ENCODE data around the gene VPS13C. TPM values are rescaled to one million over a fixed set of nuclear protein-coding genes. Genes with fewer than 3 reads are reported as not detected.

VPS13C gene
- total and polyA plus RNA-seq, 2 donors (not counting 1 experiment from before 2014, with no cell fraction given), result 40.0 to 236 TPM

GRCh38 chr15:61809216-61809615 lies 251.0 kb downstream of the VPS13C start:
- Mint-ChIP-seq H3K4me3 (no peak overlapping the region), H3K4me1 (no peaks in the 10 kb centered on the region)
- WGBS (ENCODE audit: insufficient coverage), result 93% methylated on average over 6 of the region's 7 CpGs

More at GRCh38 chr15:61809216-61809615, 251.0 kb downstream of the VPS13C start:
- Histone ChIP-seq H2AFZ (ENCODE audit: insufficient read depth, low read depth, low read length, poor library complexity, severe bottlenecking) (no peak overlapping the region), H3K4me1 (ENCODE audit: control insufficient read depth in 2 of 2, insufficient read depth in 2 of 2, low read length in 2 of 2) (no peaks in the 10 kb centered on the region), H3K4me3 (ENCODE audit: control extremely low read depth in 1 of 5, extremely low read depth in 1 of 5, insufficient read depth in 1 of 5, low read depth in 2 of 5, low read length in 4 of 5) (no peak overlapping the region), H3K36me3 (replicated peaks in 1 of 2; ENCODE audit: control extremely low read depth in 1 of 2, control insufficient read depth in 1 of 2, extremely low read depth in 1 of 2, insufficient read depth in 2 of 2, low read length in 1 of 2) (no peaks in the 10 kb centered on the region), H3K9ac (ENCODE audit: low read length) (no peak overlapping the region), H3K9me3 (ENCODE audit: control extremely low read depth in 1 of 3, control insufficient read depth in 2 of 3, insufficient read depth in 1 of 3, low read length in 2 of 3) (no peaks in the 10 kb centered on the region), H4K20me1 (ENCODE audit: control insufficient read depth, insufficient read depth, low read length, poor library complexity, severe bottlenecking) (no peaks in the 10 kb centered on the region), H3K27me3 (replicated peaks in 1 of 4; ENCODE audit: control extremely low read depth in 1 of 4, control insufficient read depth in 3 of 4, insufficient read depth in 4 of 4, low read length in 3 of 4) (peaks cover 0 to 4% (median 0%) of the 10 kb centered on the region in 4 experiments), H3K79me2 (ENCODE audit: control insufficient read depth, insufficient read depth, low read length) (no peaks in the 10 kb centered on the region), H3K27ac (ENCODE audit: low read length in 2 of 2) (no peak overlapping the region), H3K4me2 (replicated peaks; ENCODE audit: low read depth, low read length, poor library complexity, severe bottlenecking) (no peak overlapping the region)
- intact Hi-C loops (cut with micrococcal nuclease), result no loop called here
- POLR2A ChIA-PET, result no interaction called here
- H3K9me3 Mint-ChIP-seq (ENCODE audit: insufficient read depth), result no peaks in the 10 kb centered on the region
- H3K27ac Mint-ChIP-seq, result no peak overlapping the region
- ATAC-seq (ENCODE audit: low read depth) (no peak), DNase-seq (no peak)
- CTCF ChIA-PET, result no interaction called here
- TF ChIP-seq EZH2 (IDR thresholded peaks at IDR 0.05; ENCODE audit: borderline replicate concordance, insufficient read depth, low read depth, low read length, poor library complexity, severe bottlenecking) (no peak), CTCF (IDR thresholded peaks at IDR 0.05) (no peak)
- peaks cover 29% of the 10 kb centered on the region for H3K27me3 Mint-ChIP-seq
